ENCODE results near the gene IL13. TPM values are rescaled to one million over a fixed set of nuclear protein-coding genes. Genes with fewer than 3 reads are reported as not detected.

Gene IL13
- polyA plus RNA-seq, 1 donor from 2014 or later, result 0.25 TPM

- Histone ChIP-seq H3K9me2 (ENCODE audit: insufficient read depth, low read length) (no peaks in the 10 kb centered on the region), H3K79me2 (replicated peaks; ENCODE audit: insufficient read depth, low read length) (no peaks in the 10 kb centered on the region), H3K4me3 (ENCODE audit: low read length) (no peak overlapping the region), H4K20me1 (ENCODE audit: insufficient read depth) (no peaks in the 10 kb centered on the region), H3K9ac (ENCODE audit: low read length) (no peak overlapping the region), H3K27ac (ENCODE audit: low read length) (no peak overlapping the region), H3K4me2 (ENCODE audit: low read length) (no peak overlapping the region), H3K9me3 (ENCODE audit: low read length) (no peaks in the 10 kb centered on the region), H2AFZ (ENCODE audit: low read depth, low read length) (no peak overlapping the region), H3K36me3 (ENCODE audit: insufficient read depth, low read length) (no peaks in the 10 kb centered on the region), H3K27me3 (ENCODE audit: insufficient read depth, low read depth, low read length) (no peaks in the 10 kb centered on the region), H3F3A (ENCODE audit: insufficient read depth, low read length, poor library complexity, severe bottlenecking) (no peaks in the 10 kb centered on the region)
- TF ChIP-seq POLR2AphosphoS5 (IDR thresholded peaks at IDR 0.05), result no peak
- no peak for TF ChIP-seq TAF1 (IDR thresholded peaks at IDR 0.05; ENCODE audit: low read depth)
- TF ChIP-seq SMC3 (conservative IDR thresholded peaks at IDR 0.05; ENCODE audit: poor library complexity), result no peak
- no peak for TF ChIP-seq REST (IDR thresholded peaks at IDR 0.05; ENCODE audit: borderline replicate concordance)
- no peak for TF ChIP-seq EZH2 (IDR thresholded peaks at IDR 0.05; ENCODE audit: borderline replicate concordance, insufficient read depth, low read length, poor library complexity, severe bottlenecking)
- no peak for TF ChIP-seq CTCF (IDR thresholded peaks at IDR 0.05; ENCODE audit: poor library complexity, severe bottlenecking)
- no peak for TF ChIP-seq MXI1 (conservative IDR thresholded peaks at IDR 0.05; ENCODE audit: poor library complexity, severe bottlenecking)
- TF ChIP-seq EP300 (conservative IDR thresholded peaks at IDR 0.05; ENCODE audit: poor library complexity, severe bottlenecking), result no peak
- no peak for TF ChIP-seq RAD21 (conservative IDR thresholded peaks at IDR 0.05)
Measured at GRCh38 chr5:132684491-132684890, 26.5 kb downstream of the IL13 start.

- H3K4me2 ChIP-seq (ENCODE audit: low read length), result no peak overlapping the region
- H3K27me3 ChIP-seq (ENCODE audit: insufficient read depth, low read depth, low read length), result no peaks in the 10 kb centered on the region
- TF ChIP-seq RAD21 (conservative IDR thresholded peaks at IDR 0.05) (no peak), MXI1 (conservative IDR thresholded peaks at IDR 0.05; ENCODE audit: poor library complexity, severe bottlenecking) (no peak), CTCF (IDR thresholded peaks at IDR 0.05; ENCODE audit: poor library complexity, severe bottlenecking) (no peak), TAF1 (IDR thresholded peaks at IDR 0.05; ENCODE audit: low read depth) (no peak)
- no peaks in the 10 kb centered on the region for H3K9me3 ChIP-seq (ENCODE audit: low read length)
- H3K79me2 ChIP-seq (replicated peaks; ENCODE audit: insufficient read depth, low read length), result no peaks in the 10 kb centered on the region
- no peak overlapping the region for H2AFZ ChIP-seq (ENCODE audit: low read depth, low read length)
- H3K36me3 ChIP-seq (ENCODE audit: insufficient read depth, low read length), result no peaks in the 10 kb centered on the region
- no peaks in the 10 kb centered on the region for H3F3A ChIP-seq (ENCODE audit: insufficient read depth, low read length, poor library complexity, severe bottlenecking)
- H3K27ac ChIP-seq (ENCODE audit: low read length), result no peak overlapping the region
- H3K4me3 ChIP-seq (ENCODE audit: low read length), result no peak overlapping the region
- H3K9me2 ChIP-seq (ENCODE audit: insufficient read depth, low read length), result no peaks in the 10 kb centered on the region
- H4K20me1 ChIP-seq (ENCODE audit: insufficient read depth), result no peaks in the 10 kb centered on the region
- no peak overlapping the region for H3K9ac ChIP-seq (ENCODE audit: low read length)
Measured at GRCh38 chr5:132684922-132685720, 27.1 kb downstream of the IL13 start.

All from neural cell (in vitro differentiated cells).